T-helper 9 cell (primary cell): ENCODE data around the gene EXT2.

Experiments used
- DNase-seq: peaks from one replicate; pipeline ENCODE4 v3.0.0-alpha.2; 2020

The EXT2 gene

GRCh38 chr11:44174842-44175241, 79.4 kb downstream of the EXT2 start:
- DNase-seq: no peak

DNA sequence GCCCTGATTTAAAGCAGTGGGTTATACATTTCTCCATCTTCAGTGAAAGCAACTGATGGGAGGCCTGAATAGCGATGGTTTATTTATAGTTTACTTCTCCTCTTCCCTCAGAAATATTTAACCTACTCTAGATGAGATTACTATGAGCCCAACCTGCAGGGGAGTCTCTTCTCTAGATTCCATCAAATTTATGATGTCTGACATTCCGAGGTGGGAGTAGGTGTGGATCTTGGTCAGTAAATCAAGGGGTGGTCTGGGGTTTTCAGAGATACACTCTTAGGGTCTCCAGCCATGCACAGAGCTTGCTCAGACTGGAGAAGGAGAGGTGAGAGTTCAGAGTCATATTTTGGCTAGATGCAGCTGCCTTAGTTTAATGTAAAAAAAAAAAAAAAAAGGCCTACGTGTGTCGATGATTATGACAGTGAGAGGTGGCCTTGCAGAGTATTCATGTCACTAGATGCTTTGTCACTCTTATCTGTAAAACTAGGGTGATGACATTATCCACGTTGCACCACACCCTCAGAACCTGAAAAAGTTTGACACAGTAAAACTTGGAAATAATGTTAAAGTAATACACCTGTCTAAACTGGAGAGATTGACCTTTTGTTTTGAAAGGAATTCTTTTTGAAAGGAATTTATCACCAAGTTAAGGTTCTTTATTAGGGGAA, 81.2 kb downstream of the EXT2 start:
- DNase-seq: no peak

DNA sequence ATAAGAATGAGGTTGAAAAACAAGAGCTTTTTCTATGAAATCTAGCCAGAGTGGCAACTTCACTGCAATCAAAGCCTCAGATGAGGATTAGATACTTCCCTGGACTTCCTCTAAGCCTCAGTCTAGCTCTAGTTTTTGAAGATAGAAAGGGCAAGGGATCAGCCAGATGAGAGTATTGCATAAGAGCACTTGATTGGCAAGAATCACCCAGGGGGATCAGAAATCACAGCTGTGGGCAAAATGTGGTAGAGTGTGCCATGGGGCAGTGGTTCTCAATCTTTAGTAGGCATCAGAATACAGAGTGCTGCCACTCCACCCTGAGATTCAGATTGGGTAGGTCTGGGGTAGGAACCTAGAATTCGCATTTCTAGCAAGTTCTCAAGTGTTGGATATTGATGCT, 82.4 kb downstream of the EXT2 start:
- DNase-seq: no peak

DNA sequence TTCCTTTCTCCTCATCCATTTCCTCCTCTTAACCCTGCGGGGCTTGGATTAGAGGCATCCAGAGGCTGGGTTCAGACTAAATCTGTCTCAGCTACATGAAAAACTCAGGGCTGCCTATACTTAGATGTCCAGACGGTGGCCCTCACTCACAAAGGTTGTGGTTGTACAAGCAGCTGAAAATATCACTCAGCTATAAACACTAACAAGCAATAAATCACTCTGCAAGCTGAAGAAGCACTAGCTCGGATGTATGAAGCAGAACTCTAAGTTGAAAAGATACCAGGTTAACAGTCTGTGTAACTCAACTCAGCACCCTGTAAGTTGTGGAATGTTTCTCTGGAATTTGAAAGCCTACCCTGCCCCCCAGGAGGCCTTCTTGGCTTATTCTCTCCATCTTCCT, 82.9 kb downstream of the EXT2 start:
- DNase-seq: no peak

DNA sequence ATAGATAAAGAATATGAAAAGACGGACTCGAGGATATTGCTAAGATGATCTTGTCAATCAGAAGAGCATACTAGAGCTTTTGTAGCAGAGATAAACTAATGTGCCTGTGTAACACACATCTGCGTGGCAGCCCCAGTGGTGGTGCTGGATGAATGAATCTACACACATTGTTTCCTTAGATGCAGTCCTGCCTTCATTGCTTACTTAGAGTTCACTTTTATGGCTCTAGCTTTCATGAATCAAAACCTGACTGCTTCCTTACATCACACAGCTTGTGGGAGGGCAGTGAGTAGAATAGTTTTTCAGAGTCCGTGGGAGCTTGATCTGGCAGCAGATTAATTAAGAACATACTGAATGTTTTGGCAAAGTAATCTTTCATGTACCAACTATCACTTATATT, 83.7 kb downstream of the EXT2 start:
- no peak for DNase-seq

GRCh38 chr11:44180107-44180506, 84.6 kb downstream of the EXT2 start:
- no peak for DNase-seq

- DNase-seq: no peak
Measured at GRCh38 chr11:44185522-44185921, 90.0 kb downstream of the EXT2 start.

- no peak for DNase-seq
Measured at GRCh38 chr11:44186321-44186930, 90.9 kb downstream of the EXT2 start.

DNA sequence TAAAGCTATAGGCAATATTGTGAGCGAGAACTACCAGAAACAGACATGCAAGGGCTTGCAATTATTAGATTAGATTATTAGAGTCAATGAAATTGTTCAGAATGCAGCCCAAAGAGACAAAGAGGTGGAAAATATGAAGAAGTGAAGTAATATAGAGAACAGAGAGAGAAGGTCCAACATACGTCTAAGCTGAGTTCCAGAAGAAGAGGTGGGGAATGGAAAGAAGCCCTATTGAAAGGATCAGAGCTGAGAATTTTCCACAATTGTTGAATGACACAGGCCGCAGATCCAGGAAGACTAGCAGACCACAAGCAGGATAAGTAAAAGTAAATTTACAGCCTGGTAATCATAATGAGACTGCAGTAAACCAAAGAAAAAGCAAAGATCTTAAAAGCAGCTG, 93.2 kb downstream of the EXT2 start:
- no peak for DNase-seq

GRCh38 chr11:44189986-44190882, 94.8 kb downstream of the EXT2 start:
- no peak for DNase-seq

DNA sequence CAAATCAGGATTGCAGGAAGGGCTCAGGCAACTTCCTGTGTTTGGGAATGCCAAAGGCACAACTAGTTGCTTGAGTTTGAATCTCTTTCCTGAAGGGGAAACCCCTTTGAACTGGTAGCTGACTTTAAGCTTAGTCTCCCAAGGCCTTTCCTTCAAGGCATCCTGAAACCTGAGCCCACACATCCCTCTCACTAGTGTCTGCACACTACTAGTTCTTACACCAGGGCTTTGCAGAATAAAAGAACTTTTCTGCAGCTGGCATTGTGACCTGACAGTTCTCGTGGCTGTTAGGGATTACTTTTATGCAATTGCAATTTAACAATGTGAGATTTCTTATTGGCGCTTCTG, 95.4 kb downstream of the EXT2 start:
- DNase-seq: no peak

GRCh38 chr11:44191322-44192016, 96.0 kb downstream of the EXT2 start:
- DNase-seq: no peak

GRCh38 chr11:44192017-44192385, 96.5 kb downstream of the EXT2 start:
- DNase-seq: no peak

DNA sequence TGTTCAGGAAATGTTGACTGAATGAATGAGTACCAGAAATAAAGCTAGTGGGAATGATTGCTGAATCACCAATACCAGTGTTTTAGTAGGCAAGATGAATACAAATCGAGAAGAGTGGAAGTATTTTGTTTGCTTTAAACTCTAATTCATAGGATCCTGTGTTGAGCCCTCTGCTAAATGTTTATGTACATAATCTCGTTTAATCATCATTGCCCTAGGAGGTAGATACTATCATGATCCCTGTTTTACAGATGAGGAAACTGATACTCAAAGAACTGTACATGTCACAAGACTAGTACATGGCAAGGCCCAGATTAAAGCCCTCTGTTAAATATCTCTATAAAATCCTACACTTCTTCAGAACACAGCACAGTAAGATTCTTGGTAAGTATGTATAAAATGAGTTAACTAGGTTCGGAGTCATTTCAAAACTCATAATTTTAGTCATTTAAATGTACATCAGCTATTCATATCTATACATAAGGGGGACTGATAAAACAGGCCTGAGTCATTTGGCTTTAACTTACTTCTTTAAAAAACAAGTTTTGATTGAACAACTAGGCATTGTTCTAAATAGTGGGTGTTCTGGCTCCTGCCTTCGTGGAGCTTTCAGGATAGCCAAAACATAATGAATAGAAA, 97.1 kb downstream of the EXT2 start:
- no peak for DNase-seq

DNA sequence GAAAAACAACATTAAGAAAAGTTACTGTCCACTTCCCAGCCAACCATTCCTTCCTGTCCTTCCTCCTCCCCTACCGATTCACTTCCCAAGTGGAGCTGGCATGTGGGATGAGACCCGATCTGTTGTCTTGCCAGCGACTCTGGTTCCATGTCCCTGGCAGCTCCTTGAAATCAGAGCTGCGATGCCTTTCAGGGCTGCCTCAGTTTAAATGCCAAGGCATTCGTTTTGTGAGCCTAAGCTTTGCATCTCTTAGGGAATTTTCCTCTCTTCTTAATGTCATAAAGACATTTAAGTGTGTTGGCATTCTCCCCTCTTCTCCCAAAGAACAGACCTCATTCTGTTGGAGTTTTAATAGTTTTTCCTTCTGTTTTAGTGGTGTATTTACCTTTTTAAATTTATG, 98.4 kb downstream of the EXT2 start:
- no peak for DNase-seq

DNA sequence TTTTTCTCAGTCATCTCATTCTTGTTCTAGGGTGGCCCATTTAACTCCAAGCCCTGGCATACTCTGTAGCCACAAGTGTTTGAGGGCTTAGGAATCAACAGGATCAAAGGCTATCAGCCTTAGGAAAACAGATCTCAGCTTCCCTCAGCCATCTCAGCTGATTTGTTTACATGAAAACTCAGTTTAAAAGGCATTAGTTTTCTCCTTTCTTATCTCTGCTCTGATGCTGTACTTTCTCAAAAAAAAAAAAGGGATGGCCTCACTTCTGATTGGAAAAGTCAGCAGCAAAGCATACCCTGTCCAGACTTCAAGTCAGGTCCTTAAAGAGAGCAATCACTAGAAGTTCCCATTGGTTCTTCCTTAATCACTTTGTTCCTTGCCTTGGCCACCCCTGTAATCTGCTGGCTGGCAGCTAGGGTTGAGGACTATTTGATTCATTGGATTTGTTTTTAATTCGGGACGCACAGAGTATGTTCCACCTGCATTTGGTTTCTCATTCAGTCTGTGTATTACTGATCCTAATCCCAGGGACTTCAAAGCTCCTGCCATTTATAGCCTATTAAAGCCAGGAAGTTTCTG, 102.8 kb downstream of the EXT2 start:
- no peak for DNase-seq

DNA sequence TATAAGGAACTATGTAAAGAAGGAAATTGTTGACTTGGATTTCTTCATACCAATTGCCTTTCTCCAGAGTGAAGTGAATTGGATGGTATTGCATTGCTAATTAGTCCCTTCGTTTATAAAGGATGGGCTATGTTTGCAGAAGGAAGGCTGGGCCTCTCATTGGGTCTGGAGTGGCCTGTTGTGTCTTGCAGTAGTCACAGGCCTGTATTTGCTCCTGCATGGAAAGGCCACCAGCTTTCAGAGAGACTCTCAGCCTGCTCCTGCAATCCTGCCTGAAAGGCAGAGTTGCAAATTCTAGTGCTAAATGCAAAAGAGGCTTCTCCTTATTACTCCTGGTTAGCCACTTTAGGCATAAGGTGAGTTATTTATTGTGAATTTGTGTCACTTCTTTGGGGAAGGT, 103.8 kb downstream of the EXT2 start:
- DNase-seq: no peak

DNA sequence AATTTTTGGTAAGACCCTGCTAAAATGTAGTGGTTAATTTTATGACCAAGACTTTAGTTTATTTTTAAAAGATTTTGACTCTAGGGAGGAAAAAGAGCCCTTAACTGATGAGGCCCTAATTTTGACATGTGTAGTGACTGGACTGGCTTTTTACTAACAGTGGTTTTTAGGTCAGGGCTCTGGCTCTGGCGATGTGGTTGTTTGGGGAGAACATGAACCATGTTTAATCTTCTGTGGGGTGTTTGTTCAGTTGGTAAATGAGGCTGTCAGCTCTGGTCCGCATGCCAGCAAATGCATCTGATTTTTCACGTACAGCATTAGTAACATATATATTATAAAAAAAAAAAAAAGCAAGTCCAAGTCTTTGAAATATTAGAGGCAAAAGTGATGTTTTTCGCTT, 104.3 kb downstream of the EXT2 start:
- DNase-seq: no peak

GRCh38 chr11:44203270-44204043, 108.0 kb downstream of the EXT2 start:
- DNase-seq: no peak

GRCh38 chr11:44205352-44205751, 109.9 kb downstream of the EXT2 start:
- DNase-seq: no peak

- DNase-seq: no peak
Measured at GRCh38 chr11:44205836-44206235, 110.4 kb downstream of the EXT2 start.

GRCh38 chr11:44207292-44207691, 111.8 kb downstream of the EXT2 start:
- no peak for DNase-seq
